ENCODE results near the gene NDUFB11.
A peak's percentile ranks its signal among the peaks of the same experiment; 100 is the strongest.
"Not testable (repeated sequence)": the region's sequence is repeated elsewhere in the genome, so short reads cannot be mapped to it uniquely, and the experiment has no call there.

Gene NDUFB11

GRCh38 chrX:47146936-47147859 is 2.7 kb upstream of the NDUFB11 start:
- TF ChIP-seq CTCF (IDR thresholded peaks at IDR 0.05; ENCODE audit: control insufficient read depth, extremely low read depth, insufficient read depth) = no peak
- peak overlapping the region; percentile 69 for H3K4me3 ChIP-seq (ENCODE audit: low read depth, low read length)
- DNase-seq (ENCODE audit: low read depth) = no peak

GRCh38 chrX:47146121-47146935 is 1.8 kb upstream of the NDUFB11 start:
- no peak for DNase-seq (ENCODE audit: low read depth)
- peak overlapping the region; percentile 69 for H3K4me3 ChIP-seq (ENCODE audit: low read depth, low read length)
- TF ChIP-seq CTCF (IDR thresholded peaks at IDR 0.05; ENCODE audit: control insufficient read depth, extremely low read depth, insufficient read depth) = no peak

GRCh38 chrX:47145395-47146120 is 1.1 kb upstream of the NDUFB11 start:
- DNase-seq (ENCODE audit: low read depth) = no peak
- no peak for TF ChIP-seq CTCF (IDR thresholded peaks at IDR 0.05; ENCODE audit: control insufficient read depth, extremely low read depth, insufficient read depth)
- peak overlapping the region; percentile 69 for H3K4me3 ChIP-seq (ENCODE audit: low read depth, low read length)

GRCh38 chrX:47143894-47144625 is 442 bp downstream of the NDUFB11 start:
- H3K4me3 ChIP-seq (ENCODE audit: low read depth, low read length) = peak overlapping the region; percentile 69
- TF ChIP-seq CTCF (IDR thresholded peaks at IDR 0.05; ENCODE audit: control insufficient read depth, extremely low read depth, insufficient read depth) = no peak
- DNase-seq (ENCODE audit: low read depth) = no peak

GRCh38 chrX:47138171-47138570 is 6.3 kb downstream of the NDUFB11 start:
- no peak for DNase-seq (ENCODE audit: low read depth)
- no peak for TF ChIP-seq CTCF (IDR thresholded peaks at IDR 0.05; ENCODE audit: control insufficient read depth, extremely low read depth, insufficient read depth)
- no peak overlapping the region for H3K4me3 ChIP-seq (ENCODE audit: low read depth, low read length)

- not testable (repeated sequence) for DNase-seq (ENCODE audit: low read depth); H3K4me3 ChIP-seq (ENCODE audit: low read depth, low read length)
These were observed 8.9 kb downstream of the NDUFB11 start for GRCh38 chrX:47135650-47136049.

Data from LNCaP clone FGC (cell line).